Superior temporal gyrus (tissue), 1 donor: ENCODE results near the gene KRTAP4-4.

Experiments
- DNase-seq: peaks from one replicate; pipeline ENCODE4 v3.0.0-alpha.2; 2016; ENCODE audit errors: extremely low spot score

Gene KRTAP4-4

DNA sequence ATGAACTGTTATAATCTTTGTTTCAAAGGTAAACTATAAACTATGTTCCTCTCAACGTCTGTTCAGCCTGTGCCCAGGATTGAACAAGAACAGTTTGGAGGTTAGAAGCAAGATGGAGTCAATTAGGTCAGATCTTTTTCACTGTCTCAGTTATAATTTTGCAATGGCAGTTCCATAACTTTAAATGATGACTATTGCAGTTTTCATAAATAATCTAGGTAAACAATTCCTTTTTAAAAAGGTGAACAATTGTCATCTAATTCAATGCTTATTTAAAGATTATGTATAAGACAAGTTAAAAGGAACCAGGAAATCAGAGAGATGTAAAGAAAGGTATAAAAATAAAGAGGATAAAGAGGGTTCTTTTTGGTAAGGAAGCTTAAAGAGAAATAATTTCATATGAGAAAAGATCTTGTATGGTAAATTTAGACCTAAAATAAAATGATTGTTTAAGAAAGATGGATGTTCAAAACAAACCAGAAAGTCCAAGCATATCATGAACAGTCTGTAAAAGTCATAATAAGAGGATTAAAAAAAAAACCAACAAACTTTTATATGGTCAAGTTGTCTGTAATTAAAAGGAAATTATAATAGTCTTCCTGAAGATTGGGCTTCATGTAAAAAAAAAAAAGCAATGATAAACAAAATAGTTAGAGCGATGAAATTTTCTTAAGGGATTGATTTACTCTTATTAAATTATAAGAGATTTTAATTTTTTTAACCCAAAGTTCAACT lies 49.2 kb downstream of the KRTAP4-4 start:
- DNase-seq = no peak
